K562 (cell line): ENCODE measurements around the gene APLNR. TPM values are rescaled to one million over a fixed set of nuclear protein-coding genes. Genes with fewer than 3 reads are reported as not detected.
A peak's percentile ranks its signal among the peaks of the same experiment; 100 is the strongest.

Experiments used
- ATAC-seq: fragments of 200-7000 bp; cut with Tn5 transposase; 3 replicates; pipeline ENCODE4 v1.9.1; 2020; ENCODE audit warnings: moderate library complexity
- BruUV-seq: library from RNA; stranded (reverse); fragments of 400-500 nt; replicated peaks from 2 replicates; lab custom pipeline; 2021; lab: Mats Ljungman, UMichigan
- CTCF ChIA-PET: fragments of 300-600 bp; formaldehyde crosslinking; extraction: SDS; loops from one replicate; lab custom pipeline; 2021; ENCODE audit warnings: low intra/inter-chr PET ratio; lab: Yijun Ruan, JAX
- POLR2A ChIA-PET: fragments of 300-600, 350-650 bp; sonication (Branson Sonifier 250); formaldehyde crosslinking; extraction: SDS; loops from one replicate; lab custom pipeline; 2021; ENCODE audit warnings: antibody characterized with exemption, inconsistent platforms; lab: Yijun Ruan, JAX
- DNase-seq, 4 experiments: peaks; one replicate each; pipeline versions ENCODE4 v3.0.0 to v3.0.0-alpha.2; 2011 to 2018; ENCODE audit warnings: low spot score in 3 of 4, mixed read lengths in 3 of 4; ENCODE audit errors: extremely low read depth in 1 of 4
- FAIRE-seq: peaks from 2 replicates; lab custom pipeline; 2011; peaks lifted over from hg19 to GRCh38; lab: Jason Lieb, UNC
- H2AFZ ChIP-seq: 2 replicates; pipeline ENCODE4 v1.6.0; 2011; ENCODE audit warnings: low read depth, low read length, control low read depth, inconsistent platforms
- H3K27ac ChIP-seq: fragments of 200-600 bp; 3 replicates; pipeline ENCODE4 v1.8.0; 2011; ENCODE audit warnings: low read depth, mild to moderate bottlenecking, control low read depth, inconsistent platforms, low read length, moderate library complexity, mixed read lengths; ENCODE audit errors: extremely low read depth
- H3K27me3 ChIP-seq, 2 experiments: fragments of 300-600 bp in 1 of 2; 2 replicates in 1 of 2; 3 replicates in 1 of 2; pipeline versions ENCODE4 v1.6.0 to v1.8.0; 2011; ENCODE audit warnings: inconsistent platforms in 2 of 2, low read length in 2 of 2, mild to moderate bottlenecking in 1 of 2, mixed read lengths in 1 of 2, moderate library complexity in 1 of 2; ENCODE audit not compliant: control insufficient read depth in 2 of 2, insufficient read depth in 2 of 2
- H3K36me3 ChIP-seq: fragments of 300-600 bp; 3 replicates; pipeline ENCODE4 v1.8.0; 2011; ENCODE audit warnings: mild to moderate bottlenecking, low read length, inconsistent platforms; ENCODE audit not compliant: control insufficient read depth, insufficient read depth
- H3K4me1 ChIP-seq, 2 experiments: fragments of 200-600 bp in 1 of 2; replicated peaks in 1 of 2; 2 replicates in 1 of 2; 3 replicates in 1 of 2; pipeline versions ENCODE4 v1.5.1 to v1.8.0; 2011; ENCODE audit warnings: inconsistent platforms in 2 of 2, low read length in 2 of 2, mild to moderate bottlenecking in 1 of 2, mixed read lengths in 1 of 2, moderate library complexity in 1 of 2; ENCODE audit not compliant: control insufficient read depth in 2 of 2, insufficient read depth in 2 of 2
- H3K4me2 ChIP-seq: 2 replicates; pipeline ENCODE4 v1.6.1; 2011; ENCODE audit warnings: low read length, control low read depth, inconsistent platforms, mixed read lengths; ENCODE audit not compliant: insufficient read depth
- H3K4me3 ChIP-seq: fragments of 200-600 bp; sonication (generic), shearing (Covaris generic); 2 replicates; pipeline ENCODE4 v1.5.1; 2016; ENCODE audit warnings: control low read depth, inconsistent platforms
- H3K79me2 ChIP-seq: fragments of 200-600 bp; 3 replicates; pipeline ENCODE4 v1.8.0; 2011; ENCODE audit warnings: low read length, inconsistent platforms; ENCODE audit not compliant: control insufficient read depth, insufficient read depth
- H3K9ac ChIP-seq, 2 experiments: 2 replicates each; pipeline versions ENCODE4 v1.6.0 to v1.6.1; 2011; ENCODE audit warnings: low read depth in 2 of 2, low read length in 2 of 2, control low read depth in 1 of 2, inconsistent platforms in 1 of 2, mild to moderate bottlenecking in 1 of 2, mixed read lengths in 1 of 2; ENCODE audit not compliant: insufficient read depth in 1 of 2
- H3K9me1 ChIP-seq: one replicate; pipeline ENCODE4 v1.6.0; 2011; ENCODE audit warnings: inconsistent platforms, mild to moderate bottlenecking, low read length, moderate library complexity; ENCODE audit not compliant: control insufficient read depth, insufficient read depth
- H3K9me3 ChIP-seq: replicated peaks from 2 replicates; pipeline ENCODE4 v1.5.1; 2011; ENCODE audit warnings: low read depth, low read length, inconsistent platforms; ENCODE audit not compliant: control insufficient read depth, insufficient read depth
- H4K20me1 ChIP-seq: replicated peaks from 2 replicates; pipeline ENCODE4 v1.6.1; 2011; ENCODE audit warnings: low read length, inconsistent platforms, mixed read lengths; ENCODE audit not compliant: control insufficient read depth, insufficient read depth
- ELF1 ChIP-seq: fragments of 200-800 bp; sonication (Bioruptor generic); IDR thresholded peaks from 2 replicates; pipeline ENCODE4 v1.6.1; 2016; ENCODE audit warnings: missing genetic modification characterization, missing compliant biosample characterization
- GABPB1 ChIP-seq: sonication (generic); formaldehyde crosslinking; IDR thresholded peaks from 2 replicates; pipeline ENCODE4 v1.8.0; 2022; ENCODE audit warnings: mild to moderate bottlenecking, missing genetic modification reagents
- MTA3 ChIP-seq: fragments of 450-650 bp; formaldehyde crosslinking; IDR thresholded peaks from 2 replicates; pipeline ENCODE4 v1.6.1; 2017; ENCODE audit warnings: mild to moderate bottlenecking, borderline replicate concordance
- MYC ChIP-seq, 2 experiments: fragments of 250-450 bp in 1 of 2; sonication (Bioruptor Pico) in 1 of 2; IDR thresholded peaks; 2 replicates each; pipeline versions ENCODE4 v1.5.1 to v1.6.1; 2012 to 2021; ENCODE audit warnings: low read depth in 2 of 2, borderline replicate concordance in 1 of 2, improper control_type of control experiment in 1 of 2, low read length in 1 of 2, mild to moderate bottlenecking in 1 of 2, moderate library complexity in 1 of 2
- NEUROD1 ChIP-seq: fragments of 150-350 bp; IDR thresholded peaks from 2 replicates; pipeline ENCODE4 v1.6.1; 2014; ENCODE audit warnings: borderline replicate concordance, low read length, low read depth; ENCODE audit not compliant: partially characterized antibody
- NFE2 ChIP-seq: IDR thresholded peaks from 2 replicates; pipeline ENCODE4 v1.6.1; 2014; ENCODE audit warnings: antibody characterized with exemption, low read depth
- NFIC ChIP-seq: fragments of 450-650 bp; IDR thresholded peaks from 2 replicates; pipeline ENCODE4 v1.6.1; 2017; ENCODE audit warnings: mild to moderate bottlenecking, inconsistent platforms
- RB1 ChIP-seq: fragments of 450-650 bp; IDR thresholded peaks from 2 replicates; pipeline ENCODE4 v1.6.1; 2017; ENCODE audit warnings: low read depth, mild to moderate bottlenecking
- RBM14 ChIP-seq: fragments of 200-400 bp; formaldehyde crosslinking; IDR thresholded peaks from 2 replicates; pipeline ENCODE4 v1.6.1; 2018; ENCODE audit warnings: low read depth, mild to moderate bottlenecking, low read length, moderate library complexity, borderline replicate concordance; ENCODE audit not compliant: insufficient read depth
- RBM39 ChIP-seq: fragments of 200-400 bp; formaldehyde crosslinking; optimal IDR thresholded peaks from 2 replicates; pipeline ENCODE3; 2018; ENCODE audit warnings: low read depth, low read length
- SNIP1 ChIP-seq: fragments of 450-650 bp; IDR thresholded peaks from 2 replicates; pipeline ENCODE4 v1.7.1; 2017; ENCODE audit warnings: low read depth, mild to moderate bottlenecking
- STAT5B ChIP-seq: fragments of 250-450 bp; sonication (Bioruptor Pico); IDR thresholded peaks from 2 replicates; pipeline ENCODE4 v1.8.0; 2021; ENCODE audit warnings: mild to moderate bottlenecking, inconsistent platforms
- WHSC1 ChIP-seq: IDR thresholded peaks from one replicate; pipeline ENCODE4 v1.6.1; 2012; ENCODE audit warnings: low read length, control low read depth, inconsistent platforms
- ZNF174 ChIP-seq: fragments of 250-450 bp; sonication (Bioruptor Pico); IDR thresholded peaks from 2 replicates; pipeline ENCODE4 v1.4.0; 2020; ENCODE audit warnings: mild to moderate bottlenecking
- WGBS: fragments of 100-300 bp; shearing (Covaris generic); methylation state at CpG from one replicate; pipeline ENCODE4 v1.1.6; 2016; ENCODE audit warnings: low coverage, mixed read lengths; ENCODE audit not compliant: insufficient coverage; ENCODE audit errors: missing lambda C conversion rate; 5-methylcytosine and 5-hydroxymethylcytosine counted together
- in situ Hi-C: fragments of 300-500 bp; cut with MboI; formaldehyde crosslinking; loops from 4 replicates; pipeline ENCODE4 v1.15.0; 2018; ENCODE audit warnings: inconsistent platforms, mixed read lengths
- intact Hi-C: fragments of 100-400 bp; cut with micrococcal nuclease; formaldehyde crosslinking; loops from 2 replicates; pipeline ENCODE4 v1.14.2; 2022
- polyA plus RNA-seq, 8 experiments: library from polyadenylated mRNA; depleted of rRNA in 4 of 8; stranded (reverse) in 5 of 8; unstranded in 3 of 8; fragments of >200 nt; fragmentation: Nextera tagmentation in 2 of 8; fragmentation: Illumina TruSeq in 1 of 8; extraction: Ambion mirVana in 2 of 8; extraction: Trizol in 1 of 8; gene quantifications; 2 replicates each; pipeline versions ENCODE4 v1.2.1 to v1.2.3, GENCODE V29; 2011 to 2014; ENCODE audit warnings: inconsistent platforms in 1 of 8, missing spikeins in 1 of 8
- total RNA-seq, 7 experiments: library from RNA; depleted of rRNA in 6 of 7; stranded (reverse); fragments of >200 nt in 6 of 7; fragmentation: Illumina TruSeq in 2 of 7; extraction: Trizol in 2 of 7; gene quantifications; 2 replicates each; pipeline versions ENCODE4 v1.2.1 to v1.2.3, GENCODE V29; 2011 to 2021; ENCODE audit warnings: low replicate concordance in 1 of 7
- TF ChIP-seq, protein P1 (sequence below): fragments of 250-450 bp; sonication (Bioruptor Pico); IDR thresholded peaks from 2 replicates; pipeline ENCODE4 v1.6.1; 2021; ENCODE audit warnings: mild to moderate bottlenecking
- TF ChIP-seq, protein P2 (sequence below): fragments of 250-450 bp; sonication (Bioruptor Pico); IDR thresholded peaks from 2 replicates; pipeline ENCODE4 v1.8.0; 2022; ENCODE audit warnings: inconsistent platforms
- TF ChIP-seq, protein P3 (sequence below): fragments of 450-650 bp; conservative IDR thresholded peaks from 2 replicates; pipeline ENCODE4 v1.6.1; 2016; ENCODE audit warnings: missing genetic modification characterization, low read depth, mild to moderate bottlenecking, control low read depth, missing compliant biosample characterization
- TF ChIP-seq, protein P4 (sequence below): sonication (generic); formaldehyde crosslinking; IDR thresholded peaks from 2 replicates; pipeline ENCODE4 v1.8.0; 2022; ENCODE audit warnings: mild to moderate bottlenecking, low read depth, missing genetic modification reagents

Gene APLNR
- total and polyA plus RNA-seq, 9 of the 15 experiments (the other 6 are each of a cell fraction or from before 2014, with no cell fraction given): 0.15 to 2.0 (median 0.65) TPM

DNA sequence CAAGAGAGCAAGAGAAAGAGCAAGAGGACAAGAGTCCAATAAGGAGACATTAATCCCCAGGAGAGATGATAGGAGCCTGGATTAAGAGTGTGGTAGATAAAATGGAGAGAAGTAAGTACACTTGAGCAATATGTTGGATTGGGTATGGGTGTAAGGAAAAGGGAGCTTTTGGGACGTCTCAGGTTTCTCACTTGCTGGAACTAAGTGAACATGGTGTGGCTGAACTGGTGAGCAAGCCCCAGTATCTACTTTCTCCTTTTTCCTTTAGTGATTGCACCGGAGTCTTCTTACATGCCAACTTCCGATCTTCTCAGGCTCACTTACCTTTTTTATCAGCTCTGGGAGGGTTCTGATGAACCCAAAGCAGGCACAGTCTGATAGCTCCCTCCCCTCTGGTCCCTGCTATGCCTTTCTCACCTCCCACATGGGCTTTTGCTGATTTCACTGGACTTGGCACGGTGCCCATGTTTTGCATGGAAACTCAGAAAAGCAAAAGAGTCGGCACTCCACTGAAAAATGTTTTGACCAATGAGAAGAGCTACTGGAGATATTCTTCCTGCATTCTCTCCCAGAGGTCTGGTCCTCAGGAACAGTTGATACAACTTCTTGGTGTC, 14.5 kb upstream of the APLNR start:
- Histone ChIP-seq H3K79me2 (no peaks in the 10 kb centered on the region), H3K4me2 (peak overlapping the region; percentile 52), H3K9ac (no peak overlapping the region), H3K9me1 (no peaks in the 10 kb centered on the region), H3K27ac (no peak overlapping the region), H3K36me3 (no peaks in the 10 kb centered on the region), H2AFZ (peak overlapping the region; percentile 74), H3K4me1 (peaks cover 6 to 15% of the 10 kb centered on the region in 2 experiments; a peak in 3 of 5 replicates), H3K4me3 (no peak overlapping the region), H4K20me1 (no peaks in the 10 kb centered on the region), H3K27me3 (no peaks in the 10 kb centered on the region; a peak in 1 of 5 replicates), H3K9me3 (no peaks in the 10 kb centered on the region)
- FAIRE-seq: peak; percentile 70
- ATAC-seq: peak; percentile 65
- BruUV-seq: no TSS peak
- ChIA-PET CTCF (no interaction called here), POLR2A (interaction anchor here (0.5 to 0.8 kb wide), 4 partner anchors 11 to 145 kb away, joined by 3 to 4 read pairs (median 3); no protein-coding TSS in a partner anchor)
- 1% methylated on average over 5 of the region's 5 CpGs for WGBS
- DNase-seq: peak; percentile 45 to 83 (median 56)
- intact Hi-C loops (no loop called here), in situ Hi-C loops (loop anchor here (25.0 kb wide), 1 partner anchor 1314 kb away; the partner anchor contains the start of gene OR5I1)
- peak; percentile 87 for TF ChIP-seq NFE2
- TF ChIP-seq ZNF174 (CRISPR knock-in tag): no peak
- TF ChIP-seq ELF1: no peak
- peak; percentile 100 for TF ChIP-seq NFIC
- no peak for TF ChIP-seq RBM14
- TF ChIP-seq, protein P1, sequence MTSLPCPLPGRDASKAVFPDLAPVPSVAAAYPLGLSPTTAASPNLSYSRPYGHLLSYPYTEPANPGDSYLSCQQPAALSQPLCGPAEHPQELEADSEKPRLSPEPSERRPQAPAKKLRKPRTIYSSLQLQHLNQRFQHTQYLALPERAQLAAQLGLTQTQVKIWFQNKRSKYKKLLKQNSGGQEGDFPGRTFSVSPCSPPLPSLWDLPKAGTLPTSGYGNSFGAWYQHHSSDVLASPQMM (CRISPR knock-in tag): no peak
- no peak for TF ChIP-seq GABPB1 (CRISPR knock-in tag)
- TF ChIP-seq WHSC1: no peak
- no peak for TF ChIP-seq NEUROD1
- TF ChIP-seq MTA3: no peak
- TF ChIP-seq, protein P2, sequence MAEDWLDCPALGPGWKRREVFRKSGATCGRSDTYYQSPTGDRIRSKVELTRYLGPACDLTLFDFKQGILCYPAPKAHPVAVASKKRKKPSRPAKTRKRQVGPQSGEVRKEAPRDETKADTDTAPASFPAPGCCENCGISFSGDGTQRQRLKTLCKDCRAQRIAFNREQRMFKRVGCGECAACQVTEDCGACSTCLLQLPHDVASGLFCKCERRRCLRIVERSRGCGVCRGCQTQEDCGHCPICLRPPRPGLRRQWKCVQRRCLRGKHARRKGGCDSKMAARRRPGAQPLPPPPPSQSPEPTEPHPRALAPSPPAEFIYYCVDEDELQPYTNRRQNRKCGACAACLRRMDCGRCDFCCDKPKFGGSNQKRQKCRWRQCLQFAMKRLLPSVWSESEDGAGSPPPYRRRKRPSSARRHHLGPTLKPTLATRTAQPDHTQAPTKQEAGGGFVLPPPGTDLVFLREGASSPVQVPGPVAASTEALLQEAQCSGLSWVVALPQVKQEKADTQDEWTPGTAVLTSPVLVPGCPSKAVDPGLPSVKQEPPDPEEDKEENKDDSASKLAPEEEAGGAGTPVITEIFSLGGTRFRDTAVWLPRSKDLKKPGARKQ (CRISPR knock-in tag): no peak
- 0 out of 2 replicates have a peak, but pooled peaks have one; percentile 67 for TF ChIP-seq MYC (IDR thresholded peaks at IDR 0.05; ENCODE audit: low read depth, low read length)
- TF ChIP-seq MYC (CRISPR knock-in tag; IDR thresholded peaks at IDR 0.05; ENCODE audit: borderline replicate concordance, low read depth): no peak
- TF ChIP-seq, protein P3, sequence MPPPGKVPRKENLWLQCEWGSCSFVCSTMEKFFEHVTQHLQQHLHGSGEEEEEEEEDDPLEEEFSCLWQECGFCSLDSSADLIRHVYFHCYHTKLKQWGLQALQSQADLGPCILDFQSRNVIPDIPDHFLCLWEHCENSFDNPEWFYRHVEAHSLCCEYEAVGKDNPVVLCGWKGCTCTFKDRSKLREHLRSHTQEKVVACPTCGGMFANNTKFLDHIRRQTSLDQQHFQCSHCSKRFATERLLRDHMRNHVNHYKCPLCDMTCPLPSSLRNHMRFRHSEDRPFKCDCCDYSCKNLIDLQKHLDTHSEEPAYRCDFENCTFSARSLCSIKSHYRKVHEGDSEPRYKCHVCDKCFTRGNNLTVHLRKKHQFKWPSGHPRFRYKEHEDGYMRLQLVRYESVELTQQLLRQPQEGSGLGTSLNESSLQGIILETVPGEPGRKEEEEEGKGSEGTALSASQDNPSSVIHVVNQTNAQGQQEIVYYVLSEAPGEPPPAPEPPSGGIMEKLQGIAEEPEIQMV (tag): no peak
- no peak for TF ChIP-seq STAT5B
- no peak for TF ChIP-seq RBM39
- TF ChIP-seq, protein P4, sequence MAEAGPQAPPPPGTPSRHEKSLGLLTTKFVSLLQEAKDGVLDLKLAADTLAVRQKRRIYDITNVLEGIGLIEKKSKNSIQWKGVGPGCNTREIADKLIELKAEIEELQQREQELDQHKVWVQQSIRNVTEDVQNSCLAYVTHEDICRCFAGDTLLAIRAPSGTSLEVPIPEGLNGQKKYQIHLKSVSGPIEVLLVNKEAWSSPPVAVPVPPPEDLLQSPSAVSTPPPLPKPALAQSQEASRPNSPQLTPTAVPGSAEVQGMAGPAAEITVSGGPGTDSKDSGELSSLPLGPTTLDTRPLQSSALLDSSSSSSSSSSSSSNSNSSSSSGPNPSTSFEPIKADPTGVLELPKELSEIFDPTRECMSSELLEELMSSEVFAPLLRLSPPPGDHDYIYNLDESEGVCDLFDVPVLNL (CRISPR knock-in tag): no peak
- TF ChIP-seq RB1: no peak
- TF ChIP-seq SNIP1: no peak
